Coronary artery (tissue), 2 donors: ENCODE data around the gene UMODL1.
A peak's percentile ranks its signal among the peaks of the same experiment; 100 is the strongest.

Experiments used
- DNase-seq: peaks from one replicate; pipeline ENCODE4 v3.0.0-alpha.2; 2017; ENCODE audit warnings: low spot score
- H3K27ac ChIP-seq, 2 donors: fragments of 200-600 bp; sonication (generic); one replicate each; pipeline ENCODE4 v1.5.1; 2016 to 2019
- H3K4me3 ChIP-seq: fragments of 200-600 bp; sonication (generic); 2 replicates; pipeline ENCODE4 v1.5.1; 2016; ENCODE audit warnings: mild to moderate bottlenecking, moderate library complexity
- CTCF ChIP-seq: fragments of 200-600 bp; sonication (generic); IDR thresholded peaks from one replicate; pipeline ENCODE4 v1.5.1; 2019; ENCODE audit warnings: antibody characterized with exemption

The UMODL1 gene

DNA sequence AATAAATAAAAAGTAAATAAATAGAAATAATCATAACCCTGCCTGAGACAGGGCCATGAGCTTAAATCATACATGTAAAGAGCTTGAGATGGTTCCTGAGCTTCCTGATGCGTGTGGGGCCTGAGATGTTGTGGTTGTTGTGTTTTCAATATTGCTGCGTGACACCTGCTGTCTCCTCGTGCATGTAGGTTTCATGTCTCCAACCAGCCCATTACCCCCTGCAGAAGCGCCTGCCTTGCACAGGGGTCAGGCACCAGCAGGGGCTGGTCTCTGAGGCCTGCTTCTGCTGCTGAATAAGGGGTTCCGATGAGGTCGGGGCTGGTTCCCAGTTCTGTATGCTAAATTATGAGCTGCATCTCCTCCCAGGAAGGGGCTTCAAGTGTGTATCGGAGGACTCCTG, 15.9 kb downstream of the UMODL1 start:
- H3K4me3 ChIP-seq: no peak overlapping the region
- H3K27ac ChIP-seq: no peak overlapping the region
- TF ChIP-seq CTCF: no peak
- DNase-seq: no peak

GRCh38 chr21:42088148-42088547, 17.0 kb downstream of the UMODL1 start:
- DNase-seq: no peak
- H3K4me3 ChIP-seq: no peak overlapping the region
- no peak overlapping the region for H3K27ac ChIP-seq
- no peak for TF ChIP-seq CTCF

DNA sequence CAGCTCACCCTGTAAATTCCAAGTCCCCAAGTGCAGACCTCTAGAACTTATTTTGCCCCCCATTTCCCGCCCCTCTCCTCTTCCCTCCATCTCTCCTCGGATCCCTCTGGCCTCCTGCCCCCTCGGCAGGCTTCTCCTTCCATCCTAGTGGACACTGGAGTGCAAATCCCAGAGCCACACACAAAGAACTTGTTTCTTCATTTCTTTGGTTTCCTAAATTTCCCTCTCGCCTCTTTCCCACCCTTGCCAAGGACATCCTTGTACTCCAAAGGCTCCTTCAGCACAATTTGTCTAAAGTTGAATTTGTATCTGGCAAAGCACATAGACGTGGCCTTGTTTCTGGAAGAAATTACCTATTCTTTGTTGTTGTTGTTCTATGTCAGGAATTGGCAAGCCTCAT, 17.5 kb downstream of the UMODL1 start:
- Histone ChIP-seq H3K4me3 (no peak overlapping the region), H3K27ac (no peak overlapping the region)
- TF ChIP-seq CTCF: no peak
- no peak for DNase-seq

DNA sequence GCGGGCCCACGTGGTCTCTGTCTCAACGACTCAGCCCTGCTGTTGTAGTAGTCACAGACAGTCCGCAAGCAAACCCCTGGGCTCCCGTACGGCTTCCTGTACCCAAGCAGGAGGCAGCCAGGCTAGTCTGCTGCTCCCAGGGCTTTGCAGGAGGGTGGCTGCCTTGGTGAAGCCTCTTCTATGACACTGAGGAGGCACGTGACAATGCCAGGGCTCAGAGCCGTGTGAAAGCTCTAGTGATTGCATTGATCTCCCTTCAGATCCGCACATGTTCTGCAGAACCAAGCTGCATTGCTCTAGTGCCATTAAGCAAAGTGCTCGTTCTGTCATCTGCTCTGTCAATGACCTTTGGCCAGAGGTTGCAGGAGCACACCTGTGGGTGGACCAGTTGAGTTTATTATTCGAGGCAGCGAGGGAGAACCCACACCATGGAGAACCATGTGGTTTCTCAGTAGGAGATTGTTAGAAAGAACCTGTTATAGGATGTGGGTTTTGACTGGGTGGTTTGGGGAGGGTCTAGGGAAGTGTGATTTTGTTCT, 18.0 kb downstream of the UMODL1 start:
- no peak for TF ChIP-seq CTCF
- DNase-seq: no peak
- Histone ChIP-seq H3K27ac (no peak overlapping the region), H3K4me3 (no peak overlapping the region)

GRCh38 chr21:42089665-42090310, 18.7 kb downstream of the UMODL1 start:
- TF ChIP-seq CTCF: no peak
- H3K4me3 ChIP-seq: no peak overlapping the region
- H3K27ac ChIP-seq: no peak overlapping the region
- no peak for DNase-seq

DNA sequence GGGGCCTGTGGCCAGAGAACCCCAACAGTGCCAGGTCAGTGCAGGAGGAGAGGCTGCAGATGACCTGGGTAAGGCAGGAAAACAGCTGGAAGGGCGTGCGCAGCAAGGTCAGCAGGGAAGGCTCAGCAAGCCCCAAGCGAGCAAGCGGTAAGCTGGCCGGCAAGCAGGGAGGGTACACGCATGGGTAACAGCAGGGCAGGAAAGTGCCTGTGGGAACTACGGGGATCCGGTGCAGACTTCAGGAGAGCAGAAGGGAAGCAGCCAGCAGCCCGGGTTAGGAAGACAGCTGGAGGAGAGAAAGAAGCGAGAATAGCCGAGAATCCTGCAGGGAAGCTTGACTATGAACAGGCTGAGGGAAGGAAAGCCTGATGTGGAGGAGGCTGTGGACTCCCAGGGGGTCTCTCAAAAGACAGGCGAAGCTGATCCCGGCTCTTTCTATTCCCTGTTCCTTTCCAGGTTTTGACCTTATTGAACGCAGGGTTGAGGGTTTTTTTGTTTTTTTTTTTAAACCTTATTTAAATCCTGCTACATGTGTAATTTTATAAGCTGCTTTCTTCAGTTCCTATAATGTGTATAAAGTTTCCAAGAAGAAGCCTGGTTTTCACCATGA, 20.9 kb downstream of the UMODL1 start:
- no peak for DNase-seq
- no peak for TF ChIP-seq CTCF
- Histone ChIP-seq H3K4me3 (no peak overlapping the region), H3K27ac (no peak overlapping the region)

DNA sequence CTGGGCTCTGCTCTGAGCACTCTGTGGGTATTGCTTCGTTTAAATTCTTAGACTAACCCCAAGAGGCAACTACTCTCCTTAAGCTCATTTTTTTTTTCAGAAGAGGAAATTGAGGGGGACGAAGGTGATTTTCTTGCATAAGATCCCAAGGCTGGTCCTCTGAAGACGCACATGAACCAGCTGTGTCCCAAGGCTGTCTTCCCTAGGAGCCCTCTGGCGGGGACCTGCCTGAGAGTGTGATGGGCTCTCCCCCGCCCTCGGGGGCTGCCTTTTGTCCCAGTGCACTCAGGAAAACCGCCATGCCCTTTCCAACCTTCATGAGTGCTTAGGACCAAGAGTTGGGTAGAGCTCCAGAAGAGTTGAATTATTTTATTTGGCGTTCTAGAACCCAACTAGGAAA, 21.7 kb downstream of the UMODL1 start:
- TF ChIP-seq CTCF: no peak
- no peak for DNase-seq
- Histone ChIP-seq H3K4me3 (no peak overlapping the region), H3K27ac (peak overlapping the region in 1 of 2 donors; percentile 83)
